H1 (cell line): ENCODE data around the gene PALM.

ENCODE experiments used
- BACH1 ChIP-seq: IDR thresholded peaks from 2 replicates; pipeline ENCODE4 v1.6.1; 2012; ENCODE audit warnings: low read length, improper control_type of control experiment
- BRCA1 ChIP-seq: IDR thresholded peaks from 2 replicates; pipeline ENCODE4 v1.6.1; 2012; ENCODE audit warnings: low read depth, low read length, improper control_type of control experiment
- CTCF ChIP-seq, 3 experiments: IDR thresholded peaks; 1 replicate in 2 of 3; 2 replicates in 1 of 3; pipeline versions ENCODE4 v1.5.1 to v1.6.1; 2011; ENCODE audit warnings: low read length in 3 of 3, mild to moderate bottlenecking in 3 of 3, inconsistent platforms in 2 of 3, low read depth in 1 of 3, moderate library complexity in 1 of 3; ENCODE audit not compliant: insufficient read depth in 1 of 3; ENCODE audit errors: control extremely low read depth in 1 of 3
- EP300 ChIP-seq, 2 experiments: IDR thresholded peaks; 1 replicate in 1 of 2; 2 replicates in 1 of 2; pipeline ENCODE4 v1.6.1; 2011 to 2012; ENCODE audit warnings: low read depth in 2 of 2, low read length in 2 of 2, mild to moderate bottlenecking in 2 of 2, borderline replicate concordance in 1 of 2, inconsistent platforms in 1 of 2, moderate library complexity in 1 of 2
- HDAC2 ChIP-seq, 2 experiments: fragments of 300-600 bp in 1 of 2; sonication (generic) in 1 of 2; IDR thresholded peaks; 2 replicates each; pipeline ENCODE4 v1.6.1; 2011 to 2012; ENCODE audit warnings: low read depth in 2 of 2, low read length in 2 of 2, mild to moderate bottlenecking in 2 of 2, moderate library complexity in 2 of 2, borderline replicate concordance in 1 of 2, inconsistent platforms in 1 of 2
- JUN ChIP-seq: IDR thresholded peaks from 2 replicates; pipeline ENCODE4 v1.6.1; 2011; ENCODE audit warnings: low read depth, mild to moderate bottlenecking, improper control_type of control experiment, low read length
- MAFK ChIP-seq: IDR thresholded peaks from 2 replicates; pipeline ENCODE4 v1.6.1; 2012; ENCODE audit warnings: low read depth, mild to moderate bottlenecking, improper control_type of control experiment, low read length
- TEAD4 ChIP-seq: IDR thresholded peaks from 2 replicates; pipeline ENCODE4 v1.6.1; 2012; ENCODE audit warnings: low read depth, low read length, inconsistent platforms, mixed read lengths
- YY1 ChIP-seq: IDR thresholded peaks from 2 replicates; pipeline ENCODE4 v1.6.1; 2011; ENCODE audit warnings: low read depth, mild to moderate bottlenecking, low read length
- TF ChIP-seq, protein P1 (sequence below): IDR thresholded peaks from 2 replicates; pipeline ENCODE4 v1.6.1; 2011; ENCODE audit warnings: low read length, improper control_type of control experiment
- TF ChIP-seq, protein P2 (sequence below): IDR thresholded peaks from 2 replicates; pipeline ENCODE4 v1.6.1; 2012; ENCODE audit warnings: inconsistent platforms

DNA sequence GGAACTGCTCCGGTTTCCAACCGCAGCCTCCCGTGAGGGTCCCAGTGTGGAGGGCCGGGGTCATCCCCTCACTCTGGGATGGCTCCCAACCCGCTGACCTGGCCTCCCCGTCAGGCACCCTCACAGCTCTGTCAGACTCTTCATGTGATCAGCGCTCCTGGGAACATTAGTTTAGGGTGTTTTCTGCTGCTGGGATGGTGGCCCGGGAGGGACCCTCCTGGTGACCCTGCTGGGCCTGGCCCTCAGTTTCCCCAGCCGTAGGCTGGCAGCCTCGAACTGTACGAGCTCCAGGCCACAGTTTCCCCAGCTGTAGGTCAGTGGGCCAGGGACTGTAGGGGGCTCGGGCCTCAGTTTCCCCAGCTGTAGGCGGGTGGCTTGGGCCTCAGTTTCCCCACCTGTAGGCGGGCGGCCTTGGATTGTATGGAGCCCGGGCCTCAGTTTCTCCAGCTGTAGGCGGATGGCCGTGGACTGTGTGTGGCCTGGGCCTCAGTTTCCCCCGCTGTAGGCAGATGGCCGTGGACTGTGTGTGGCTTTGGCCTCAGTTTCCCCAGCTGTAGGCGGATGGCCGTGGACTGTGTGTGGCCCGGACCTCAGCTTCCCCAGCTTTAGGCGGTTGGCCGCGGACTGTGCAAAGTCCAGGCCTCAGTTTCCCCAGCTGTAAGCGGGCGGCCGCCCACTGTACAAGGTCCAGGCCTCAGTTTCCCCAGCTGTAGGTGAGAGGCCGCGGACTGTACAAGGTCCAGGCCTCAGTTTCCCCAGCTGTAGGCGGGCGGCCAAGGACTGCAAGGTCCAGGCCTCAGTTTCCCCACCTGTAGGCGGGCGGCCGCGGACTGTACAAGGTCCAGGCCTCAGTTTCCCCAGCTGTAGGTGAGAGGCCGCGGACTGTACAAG is 87.2 kb downstream of the PALM start:
- TF ChIP-seq MAFK = no peak
- TF ChIP-seq CTCF (IDR thresholded peaks at IDR 0.05; ENCODE audit: control extremely low read depth in 1 of 3, insufficient read depth in 1 of 3, low read depth in 1 of 3, low read length in 3 of 3) = no peak
- no peak for TF ChIP-seq HDAC2 (IDR thresholded peaks at IDR 0.05; ENCODE audit: borderline replicate concordance in 1 of 2, low read depth in 2 of 2, low read length in 2 of 2)
- TF ChIP-seq TEAD4 = no peak
- no peak for TF ChIP-seq EP300 (IDR thresholded peaks at IDR 0.05; ENCODE audit: borderline replicate concordance in 1 of 2, low read depth in 2 of 2, low read length in 2 of 2)
- TF ChIP-seq, protein P1, sequence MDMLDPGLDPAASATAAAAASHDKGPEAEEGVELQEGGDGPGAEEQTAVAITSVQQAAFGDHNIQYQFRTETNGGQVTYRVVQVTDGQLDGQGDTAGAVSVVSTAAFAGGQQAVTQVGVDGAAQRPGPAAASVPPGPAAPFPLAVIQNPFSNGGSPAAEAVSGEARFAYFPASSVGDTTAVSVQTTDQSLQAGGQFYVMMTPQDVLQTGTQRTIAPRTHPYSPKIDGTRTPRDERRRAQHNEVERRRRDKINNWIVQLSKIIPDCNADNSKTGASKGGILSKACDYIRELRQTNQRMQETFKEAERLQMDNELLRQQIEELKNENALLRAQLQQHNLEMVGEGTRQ = no peak
- TF ChIP-seq YY1 = no peak
- no peak for TF ChIP-seq JUN
- no peak for TF ChIP-seq BACH1
- TF ChIP-seq, protein P2, sequence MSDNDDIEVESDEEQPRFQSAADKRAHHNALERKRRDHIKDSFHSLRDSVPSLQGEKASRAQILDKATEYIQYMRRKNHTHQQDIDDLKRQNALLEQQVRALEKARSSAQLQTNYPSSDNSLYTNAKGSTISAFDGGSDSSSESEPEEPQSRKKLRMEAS = no peak
- no peak for TF ChIP-seq BRCA1
